Body of pancreas (tissue), 4 donors: ENCODE data around the gene TNNC1. TPM values are rescaled to one million over a fixed set of nuclear protein-coding genes. Genes with fewer than 3 reads are reported as not detected.
A peak's percentile ranks its signal among the peaks of the same experiment; 100 is the strongest.

Source experiments
- ATAC-seq: fragments of 150-250 bp; one replicate; pipeline ENCODE4 v1.9.1; 2016
- DNase-seq, 4 donors: peaks; one replicate each; pipeline ENCODE4 v3.0.0-alpha.2; 2019
- H3K27ac ChIP-seq, 4 donors: fragments of 200-600 bp; sonication (generic); 1 replicate in 3 of 4; 2 replicates in 1 of 4; pipeline versions ENCODE4 v1.5.1 to v1.6.1; 2016 to 2019; ENCODE audit warnings: mild to moderate bottlenecking in 1 of 4, mixed read lengths in 1 of 4, moderate library complexity in 1 of 4
- H3K27me3 ChIP-seq, 2 donors: fragments of 200-600 bp; sonication (generic); one replicate each; pipeline ENCODE4 v1.6.0; 2016; ENCODE audit warnings: mild to moderate bottlenecking in 1 of 2
- H3K36me3 ChIP-seq, 2 donors: fragments of 200-600 bp; sonication (generic); replicated peaks in 1 of 2; 2 replicates each; pipeline ENCODE4 v1.5.1; 2016; ENCODE audit warnings: low read depth in 2 of 2; ENCODE audit not compliant: insufficient read depth in 1 of 2
- H3K4me1 ChIP-seq: fragments of 200-600 bp; sonication (generic); one replicate; pipeline ENCODE4 v1.6.0; 2016
- H3K4me3 ChIP-seq, 2 donors: fragments of 200-600 bp; sonication (generic); 1 replicate in 1 of 2; 2 replicates in 1 of 2; pipeline ENCODE4 v1.5.1; 2016 to 2019
- H3K9me3 ChIP-seq, 3 donors: fragments of 200-600 bp; sonication (generic); 1 replicate in 2 of 3; 2 replicates in 1 of 3; pipeline ENCODE4 v1.5.1; 2016
- POLR2A ChIP-seq, 3 donors: fragments of 450-650 bp; IDR thresholded peaks; one replicate each; pipeline ENCODE4 v1.6.1; 2016; ENCODE audit warnings: antibody characterized with exemption in 3 of 3, mild to moderate bottlenecking in 2 of 3
- WGBS, 2 donors: methylation state at CpG; one replicate each; pipeline ENCODE4 v1.1.5; 2017; 5-methylcytosine and 5-hydroxymethylcytosine counted together
- intact Hi-C: fragments of 100-400 bp; cut with DNase I; formaldehyde crosslinking; loops from one replicate; pipeline ENCODE4 v1.15.1; 2023
- total RNA-seq, 2 donors: library from RNA; depleted of rRNA; stranded (reverse); fragments of >200 nt; gene quantifications; one replicate each; pipeline ENCODE4 v1.1.0, GENCODE V29; 2016
- TF ChIP-seq, protein P1 (sequence below), 7 experiments: fragments of 450-650 bp in 4 of 7; fragments of 200-600 bp in 3 of 7; sonication (generic) in 3 of 7; IDR thresholded peaks; one replicate each; pipeline ENCODE4 v1.5.1; 2016 to 2019; ENCODE audit warnings: antibody characterized with exemption in 7 of 7

Gene TNNC1
- total RNA-seq, 2 donors from 2014 or later = 0.99 to 10.4 TPM

DNA sequence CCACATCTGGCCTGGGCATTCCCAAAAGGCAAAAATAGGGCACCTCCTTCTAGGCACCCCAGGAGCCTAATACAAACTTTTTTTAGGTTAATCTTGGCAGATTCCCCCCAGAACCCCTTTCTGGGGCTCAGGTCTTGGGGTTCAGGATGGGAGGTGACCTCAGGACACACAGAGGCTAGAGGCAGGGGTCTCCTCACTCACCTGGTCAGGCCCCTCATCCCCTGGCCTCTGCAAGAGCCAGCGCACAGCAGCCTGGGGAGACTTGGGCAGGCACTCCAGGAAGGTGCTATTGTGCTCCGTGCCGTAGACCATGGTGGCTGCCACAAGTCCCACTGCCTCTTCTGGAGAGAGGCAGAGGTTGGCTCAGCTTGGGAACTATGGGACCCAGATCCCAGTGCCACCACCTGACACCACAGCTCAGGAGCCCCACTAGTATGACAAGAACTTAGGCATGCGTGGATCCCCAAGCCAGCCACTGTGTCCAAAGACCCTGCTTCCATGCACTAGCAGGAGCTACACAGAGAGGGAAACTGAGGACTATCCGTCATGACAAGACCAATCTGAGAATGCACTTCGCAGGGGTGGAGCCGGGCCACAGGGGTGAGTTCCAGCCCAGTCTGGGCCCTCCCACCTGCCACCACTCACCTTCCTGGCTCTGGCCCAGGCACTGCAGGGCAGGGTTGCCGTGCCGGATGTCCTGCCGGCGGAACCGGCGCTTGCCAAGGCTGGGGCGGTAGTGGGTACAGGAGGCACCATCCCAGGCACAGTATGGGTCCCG, 16.3 kb downstream of the TNNC1 start:
- intact Hi-C loops = no loop called here
- no peak overlapping the region for H3K27ac ChIP-seq
- no peaks in the 10 kb centered on the region for H3K36me3 ChIP-seq
- no peaks in the 10 kb centered on the region for H3K27me3 ChIP-seq
- ATAC-seq (no peak), DNase-seq (peak in 2 of 4 donors; percentile 43 to 76)
- no peak overlapping the region for H3K4me3 ChIP-seq
- H3K9me3 ChIP-seq = no peaks in the 10 kb centered on the region
- no peak for TF ChIP-seq POLR2A (IDR thresholded peaks at IDR 0.05)
- TF ChIP-seq, protein P1, sequence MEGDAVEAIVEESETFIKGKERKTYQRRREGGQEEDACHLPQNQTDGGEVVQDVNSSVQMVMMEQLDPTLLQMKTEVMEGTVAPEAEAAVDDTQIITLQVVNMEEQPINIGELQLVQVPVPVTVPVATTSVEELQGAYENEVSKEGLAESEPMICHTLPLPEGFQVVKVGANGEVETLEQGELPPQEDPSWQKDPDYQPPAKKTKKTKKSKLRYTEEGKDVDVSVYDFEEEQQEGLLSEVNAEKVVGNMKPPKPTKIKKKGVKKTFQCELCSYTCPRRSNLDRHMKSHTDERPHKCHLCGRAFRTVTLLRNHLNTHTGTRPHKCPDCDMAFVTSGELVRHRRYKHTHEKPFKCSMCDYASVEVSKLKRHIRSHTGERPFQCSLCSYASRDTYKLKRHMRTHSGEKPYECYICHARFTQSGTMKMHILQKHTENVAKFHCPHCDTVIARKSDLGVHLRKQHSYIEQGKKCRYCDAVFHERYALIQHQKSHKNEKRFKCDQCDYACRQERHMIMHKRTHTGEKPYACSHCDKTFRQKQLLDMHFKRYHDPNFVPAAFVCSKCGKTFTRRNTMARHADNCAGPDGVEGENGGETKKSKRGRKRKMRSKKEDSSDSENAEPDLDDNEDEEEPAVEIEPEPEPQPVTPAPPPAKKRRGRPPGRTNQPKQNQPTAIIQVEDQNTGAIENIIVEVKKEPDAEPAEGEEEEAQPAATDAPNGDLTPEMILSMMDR (IDR thresholded peaks at IDR 0.05) = no peak
- H3K4me1 ChIP-seq = no peaks in the 10 kb centered on the region
- WGBS, 2 donors = 60 to 73% methylated on average over 1 to 15 of the region's 15 CpGs

GRCh38 chr3:52436500-52437149, 17.2 kb downstream of the TNNC1 start:
- no peaks in the 10 kb centered on the region for H3K36me3 ChIP-seq
- no peaks in the 10 kb centered on the region for H3K27me3 ChIP-seq
- TF ChIP-seq POLR2A (IDR thresholded peaks at IDR 0.05) = no peak
- TF ChIP-seq, protein P1 (IDR thresholded peaks at IDR 0.05) = no peak
- no peaks in the 10 kb centered on the region for H3K9me3 ChIP-seq
- H3K4me3 ChIP-seq = no peak overlapping the region
- no peak overlapping the region for H3K27ac ChIP-seq
- DNase-seq = peak in 1 of 4 donors; percentile 8
- intact Hi-C loops = no loop called here
- 81% methylated on average over 13 of the region's 13 CpGs; no CpG with 5 or more reads in 1 of the 2 donors for WGBS, 2 donors
- H3K4me1 ChIP-seq = no peaks in the 10 kb centered on the region
- no peak for ATAC-seq

DNA sequence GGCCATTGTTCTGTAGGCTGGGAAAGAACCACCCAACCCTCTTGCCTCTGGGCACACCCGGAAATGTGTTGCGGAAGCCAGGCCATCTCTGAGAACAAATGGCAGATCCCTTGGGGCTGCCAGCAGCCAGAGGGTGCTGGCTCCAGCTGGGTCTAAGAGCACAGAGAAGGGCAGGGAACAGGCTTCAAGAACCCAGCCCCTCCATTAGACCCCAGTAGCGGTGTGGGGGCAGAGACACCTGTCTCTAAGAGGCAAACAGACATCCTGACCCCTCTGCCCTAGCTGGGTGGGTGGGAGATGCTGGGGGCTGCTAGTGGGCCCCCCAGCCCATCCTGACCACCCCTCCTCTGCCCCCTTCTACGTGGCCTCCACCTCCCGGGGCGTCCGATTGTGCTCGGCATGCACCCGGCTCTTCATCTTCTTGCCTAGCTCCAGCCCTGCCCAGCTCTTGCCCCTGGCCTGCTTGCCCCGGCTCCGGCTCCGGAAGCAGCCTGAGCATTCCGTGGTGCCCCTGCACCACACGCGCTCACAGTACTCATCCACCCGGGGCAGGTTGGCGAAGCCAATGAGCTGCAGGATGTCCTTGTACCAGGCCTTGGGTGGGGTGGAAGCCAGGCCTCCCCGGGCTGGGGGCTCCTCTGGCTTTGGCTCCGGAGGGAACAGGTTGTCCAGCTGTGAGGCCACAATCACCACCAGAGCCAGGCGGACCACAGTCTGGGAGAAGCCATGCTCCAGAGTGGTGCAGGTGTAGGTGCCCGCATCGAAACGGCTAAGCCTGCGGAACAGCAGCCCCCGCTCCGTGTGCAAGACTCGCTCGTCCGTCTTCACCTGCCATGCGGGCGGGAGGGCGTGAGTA, 18.4 kb downstream of the TNNC1 start:
- ATAC-seq = no peak
- TF ChIP-seq, protein P1 (IDR thresholded peaks at IDR 0.05) = no peak
- no peak for TF ChIP-seq POLR2A (IDR thresholded peaks at IDR 0.05)
- intact Hi-C loops = no loop called here
- WGBS, 2 donors = 88 to 92% methylated on average over 16 to 32 of the region's 32 CpGs
- peak in 1 of 4 donors; percentile 9 for DNase-seq
- no peaks in the 10 kb centered on the region for H3K9me3 ChIP-seq
- no peak overlapping the region for H3K27ac ChIP-seq
- no peaks in the 10 kb centered on the region for H3K36me3 ChIP-seq
- H3K27me3 ChIP-seq = no peaks in the 10 kb centered on the region
- no peaks in the 10 kb centered on the region for H3K4me1 ChIP-seq
- no peak overlapping the region for H3K4me3 ChIP-seq

DNA sequence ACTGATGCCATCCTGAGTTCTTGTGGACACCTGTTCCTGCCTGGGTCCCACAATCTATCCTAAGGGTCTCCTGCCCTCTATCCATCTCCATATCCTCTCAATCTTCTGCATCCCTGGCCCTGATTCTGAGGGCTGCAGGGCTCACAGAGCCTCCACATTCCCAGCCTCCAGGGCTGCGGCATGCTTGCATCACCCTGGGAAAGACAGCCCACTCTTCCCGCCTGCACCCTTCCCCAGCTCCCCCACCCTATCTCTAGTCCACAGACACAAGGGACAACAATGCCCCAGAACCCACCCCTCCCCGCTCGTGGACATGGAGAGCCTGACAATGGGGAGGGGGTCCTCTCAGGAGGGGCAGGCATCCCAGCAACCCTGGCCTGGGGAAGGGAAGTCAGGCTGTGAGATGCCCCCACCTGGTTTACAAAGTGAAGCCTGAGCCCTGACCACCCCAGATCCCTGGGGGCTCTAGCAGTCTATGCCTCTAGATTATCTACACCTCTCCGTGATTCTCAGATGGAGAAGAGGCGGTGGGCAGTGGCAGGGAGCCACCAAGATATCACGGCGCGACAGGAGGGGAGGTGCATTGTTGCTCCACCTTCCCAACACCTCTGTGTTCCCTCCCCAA, 19.2 kb downstream of the TNNC1 start:
- WGBS, 2 donors = 87% methylated on average over 6 to 9 of the region's 9 CpGs
- Histone ChIP-seq H3K27ac (no peak overlapping the region), H3K4me3 (no peak overlapping the region), H3K4me1 (no peaks in the 10 kb centered on the region), H3K9me3 (no peaks in the 10 kb centered on the region), H3K27me3 (no peaks in the 10 kb centered on the region), H3K36me3 (no peaks in the 10 kb centered on the region)
- no peak for ATAC-seq
- DNase-seq = peak in 1 of 4 donors; percentile 7
- intact Hi-C loops = no loop called here
- no peak for TF ChIP-seq POLR2A (IDR thresholded peaks at IDR 0.05)
- TF ChIP-seq, protein P1 (IDR thresholded peaks at IDR 0.05) = no peak
